DND-41 (cell line): Measurements from ENCODE around the gene DENND4B.

Source experiments
- CTCF ChIP-seq: IDR thresholded peaks from 2 replicates; pipeline ENCODE4 v1.5.1; 2012; ENCODE audit warnings: borderline replicate concordance, low read length, moderate library complexity, mild to moderate bottlenecking; ENCODE audit not compliant: poor library complexity, severe bottlenecking; ENCODE audit errors: extremely low read depth
- EZH2 ChIP-seq: IDR thresholded peaks from 3 replicates; pipeline ENCODE4 v1.6.1; 2012; ENCODE audit warnings: borderline replicate concordance, low read depth, mild to moderate bottlenecking, moderate library complexity, low read length, inconsistent platforms; ENCODE audit not compliant: severe bottlenecking

- TF ChIP-seq EZH2 = no peak
- no peak for TF ChIP-seq CTCF
Measured at GRCh38 chr1:153886127-153886526, 60.4 kb downstream of the DENND4B start.
